ENCODE results near the gene PDE9A.

DNA sequence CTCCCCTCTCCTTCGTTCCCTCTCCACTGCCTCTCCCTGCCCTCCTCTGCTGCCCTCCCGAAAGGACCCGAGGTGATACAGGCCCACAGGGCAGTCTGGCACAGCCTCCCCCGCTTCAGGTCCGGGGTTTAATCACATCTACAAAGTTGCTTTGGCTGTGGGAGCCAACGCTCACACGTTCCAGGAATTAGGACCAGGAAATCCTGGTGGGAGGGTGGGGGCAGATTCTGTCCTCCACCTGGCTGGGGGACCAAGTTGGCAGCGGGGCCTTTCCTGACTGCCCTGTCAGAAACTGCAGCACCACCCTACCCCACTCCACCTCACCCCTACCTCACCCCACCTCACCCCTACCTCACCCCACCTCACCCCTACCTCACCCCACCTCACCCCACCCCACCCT, 130.9 kb downstream of the PDE9A start:
- TF ChIP-seq, protein P1, sequence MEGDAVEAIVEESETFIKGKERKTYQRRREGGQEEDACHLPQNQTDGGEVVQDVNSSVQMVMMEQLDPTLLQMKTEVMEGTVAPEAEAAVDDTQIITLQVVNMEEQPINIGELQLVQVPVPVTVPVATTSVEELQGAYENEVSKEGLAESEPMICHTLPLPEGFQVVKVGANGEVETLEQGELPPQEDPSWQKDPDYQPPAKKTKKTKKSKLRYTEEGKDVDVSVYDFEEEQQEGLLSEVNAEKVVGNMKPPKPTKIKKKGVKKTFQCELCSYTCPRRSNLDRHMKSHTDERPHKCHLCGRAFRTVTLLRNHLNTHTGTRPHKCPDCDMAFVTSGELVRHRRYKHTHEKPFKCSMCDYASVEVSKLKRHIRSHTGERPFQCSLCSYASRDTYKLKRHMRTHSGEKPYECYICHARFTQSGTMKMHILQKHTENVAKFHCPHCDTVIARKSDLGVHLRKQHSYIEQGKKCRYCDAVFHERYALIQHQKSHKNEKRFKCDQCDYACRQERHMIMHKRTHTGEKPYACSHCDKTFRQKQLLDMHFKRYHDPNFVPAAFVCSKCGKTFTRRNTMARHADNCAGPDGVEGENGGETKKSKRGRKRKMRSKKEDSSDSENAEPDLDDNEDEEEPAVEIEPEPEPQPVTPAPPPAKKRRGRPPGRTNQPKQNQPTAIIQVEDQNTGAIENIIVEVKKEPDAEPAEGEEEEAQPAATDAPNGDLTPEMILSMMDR (IDR thresholded peaks at IDR 0.05): no peak
- no peak for TF ChIP-seq POLR2A (IDR thresholded peaks at IDR 0.05)
